H1 (cell line): ENCODE data around the gene DSTYK. TPM values are rescaled to one million over a fixed set of nuclear protein-coding genes. Genes with fewer than 3 reads are reported as not detected.

Source experiments
- CTCF ChIA-PET: fragments of 300-600 bp; sonication (Branson Sonifier 250); formaldehyde crosslinking; loops from one replicate; lab custom pipeline; 2021; ENCODE audit not compliant: partially characterized antibody; lab: Charles Lee
- POLR2A ChIA-PET: fragments of 300-600 bp; sonication (Branson Sonifier 250); formaldehyde crosslinking; loops from one replicate; lab custom pipeline; 2021; ENCODE audit warnings: inconsistent platforms; ENCODE audit not compliant: partially characterized antibody; lab: Charles Lee
- DNase-seq, 2 experiments: peaks; one replicate each; pipeline versions ENCODE4 v3.0.0 to v3.0.0-alpha.2; 2010 to 2022; ENCODE audit warnings: low spot score in 2 of 2, low read depth in 1 of 2, mixed read lengths in 1 of 2
- FAIRE-seq: peaks from 2 replicates; lab custom pipeline; 2011; peaks lifted over from hg19 to GRCh38; lab: Jason Lieb, UNC
- H2AFZ ChIP-seq: 2 replicates; pipeline ENCODE4 v1.8.1; 2012; ENCODE audit warnings: low read length, inconsistent platforms
- H2AK5ac ChIP-seq: 2 replicates; pipeline ENCODE4 v1.6.1; 2013; ENCODE audit warnings: low read depth, low read length
- H2BK120ac ChIP-seq: replicated peaks from 2 replicates; pipeline ENCODE3; 2013; ENCODE audit warnings: low read depth, low read length, inconsistent platforms
- H2BK12ac ChIP-seq: 2 replicates; pipeline ENCODE4 v1.6.1; 2013; ENCODE audit warnings: low read depth, low read length
- H2BK15ac ChIP-seq: 2 replicates; pipeline ENCODE4 v1.6.1; 2013; ENCODE audit warnings: low read length
- H2BK20ac ChIP-seq: 2 replicates; pipeline ENCODE4 v1.6.1; 2013; ENCODE audit warnings: low read length
- H2BK5ac ChIP-seq: 2 replicates; pipeline ENCODE4 v1.6.1; 2013; ENCODE audit warnings: low read depth, low read length
- H3K14ac ChIP-seq: 2 replicates; pipeline ENCODE4 v1.6.1; 2013; ENCODE audit warnings: inconsistent platforms; ENCODE audit not compliant: insufficient read length
- H3K18ac ChIP-seq: 2 replicates; pipeline ENCODE4 v1.6.1; 2013; ENCODE audit warnings: low read length; ENCODE audit errors: extremely low read depth
- H3K23ac ChIP-seq: 2 replicates; pipeline ENCODE4 v1.6.1; 2013; ENCODE audit warnings: inconsistent platforms; ENCODE audit not compliant: insufficient read length
- H3K23me2 ChIP-seq: 2 replicates; pipeline ENCODE4 v1.6.1; 2013; ENCODE audit warnings: low read depth, low read length
- H3K27ac ChIP-seq: 2 replicates; pipeline ENCODE4 v1.6.1; 2011; ENCODE audit warnings: low read depth, low read length, inconsistent platforms
- H3K27me3 ChIP-seq, 4 experiments: replicated peaks in 1 of 4; 1 replicate in 1 of 4; 2 replicates in 3 of 4; pipeline versions ENCODE4 v1.6.1 to v1.8.1; 2011 to 2013; ENCODE audit warnings: low read length in 3 of 4, mild to moderate bottlenecking in 3 of 4, inconsistent platforms in 2 of 4, mixed read lengths in 2 of 4, moderate library complexity in 1 of 4; ENCODE audit not compliant: control insufficient read depth in 3 of 4, insufficient read depth in 3 of 4; ENCODE audit errors: extremely low read depth in 1 of 4
- H3K36me3 ChIP-seq, 4 experiments: 2 replicates each; pipeline versions ENCODE4 v1.6.1 to v1.8.1; 2011 to 2013; ENCODE audit warnings: mild to moderate bottlenecking in 4 of 4, low read length in 3 of 4, moderate library complexity in 2 of 4, control low read depth in 1 of 4, inconsistent platforms in 1 of 4; ENCODE audit not compliant: insufficient read depth in 4 of 4, control insufficient read depth in 2 of 4
- H3K4ac ChIP-seq: replicated peaks from 2 replicates; pipeline ENCODE3; 2013; ENCODE audit warnings: low read length, low read depth, mixed read lengths, inconsistent platforms; ENCODE audit not compliant: insufficient read length
- H3K4me1 ChIP-seq, 4 experiments: replicated peaks in 1 of 4; 1 replicate in 1 of 4; 2 replicates in 3 of 4; pipeline versions ENCODE4 v1.6.1 to v1.8.1; 2011 to 2013; ENCODE audit warnings: low read length in 3 of 4, inconsistent platforms in 2 of 4, mixed read lengths in 1 of 4; ENCODE audit not compliant: insufficient read depth in 4 of 4, control insufficient read depth in 3 of 4
- H3K4me2 ChIP-seq, 2 experiments: 2 replicates each; pipeline versions ENCODE4 v1.6.1 to v1.8.1; 2011 to 2013; ENCODE audit warnings: low read depth in 2 of 2, low read length in 2 of 2, control low read depth in 1 of 2, inconsistent platforms in 1 of 2, mild to moderate bottlenecking in 1 of 2; ENCODE audit not compliant: insufficient read depth in 1 of 2
- H3K4me3 ChIP-seq, 4 experiments: fragments of 200-600, 300-600 bp in 1 of 4; sonication (generic), shearing (Covaris generic), sonication (Bioruptor Twin) in 1 of 4; 2 replicates each; pipeline versions ENCODE4 v1.5.1 to v1.8.1; 2011 to 2016; ENCODE audit warnings: low read length in 4 of 4, low read depth in 3 of 4, control low read depth in 2 of 4, inconsistent platforms in 2 of 4, mild to moderate bottlenecking in 2 of 4, mixed read lengths in 1 of 4, moderate library complexity in 1 of 4; ENCODE audit not compliant: insufficient read depth in 2 of 4; ENCODE audit errors: extremely low read depth in 1 of 4
- H3K56ac ChIP-seq: replicated peaks from 2 replicates; pipeline ENCODE3; 2013; ENCODE audit warnings: low read depth, mild to moderate bottlenecking, mixed read lengths, low read length, inconsistent platforms; ENCODE audit not compliant: insufficient read length
- H3K79me1 ChIP-seq: 2 replicates; pipeline ENCODE4 v1.6.1; 2013; ENCODE audit warnings: low read depth, low read length, control low read depth
- H3K79me2 ChIP-seq, 2 experiments: 2 replicates each; pipeline versions ENCODE4 v1.6.1 to v1.8.1; 2012 to 2013; ENCODE audit warnings: low read length in 2 of 2, mild to moderate bottlenecking in 2 of 2, inconsistent platforms in 1 of 2; ENCODE audit not compliant: insufficient read depth in 2 of 2, control insufficient read depth in 1 of 2
- H3K9ac ChIP-seq, 4 experiments: replicated peaks in 1 of 4; 1 replicate in 1 of 4; 2 replicates in 3 of 4; pipeline versions ENCODE4 v1.6.1 to v1.8.1; 2011 to 2013; ENCODE audit warnings: low read depth in 3 of 4, low read length in 3 of 4, control low read depth in 2 of 4, mild to moderate bottlenecking in 2 of 4, moderate library complexity in 2 of 4, inconsistent platforms in 1 of 4; ENCODE audit errors: extremely low read depth in 1 of 4
- H3K9me3 ChIP-seq, 2 experiments: 2 replicates each; pipeline versions ENCODE4 v1.6.1 to v1.8.1; 2012 to 2013; ENCODE audit warnings: mild to moderate bottlenecking in 2 of 2, moderate library complexity in 2 of 2, control low read depth in 1 of 2, inconsistent platforms in 1 of 2, low read depth in 1 of 2, low read length in 1 of 2, mixed read lengths in 1 of 2; ENCODE audit not compliant: insufficient read depth in 2 of 2
- H4K20me1 ChIP-seq, 2 experiments: replicated peaks in 1 of 2; 2 replicates each; pipeline versions ENCODE3 to v1.8.1; 2011 to 2013; ENCODE audit warnings: inconsistent platforms in 2 of 2, low read length in 2 of 2, mild to moderate bottlenecking in 1 of 2; ENCODE audit not compliant: insufficient read depth in 2 of 2, control insufficient read depth in 1 of 2
- H4K5ac ChIP-seq: 2 replicates; pipeline ENCODE4 v1.6.1; 2013; ENCODE audit warnings: low read length, low read depth, mixed read lengths, inconsistent platforms; ENCODE audit not compliant: insufficient read length
- H4K8ac ChIP-seq: 2 replicates; pipeline ENCODE4 v1.8.0; 2013; ENCODE audit warnings: mild to moderate bottlenecking, moderate library complexity, low read length, inconsistent platforms; ENCODE audit not compliant: insufficient read depth; ENCODE audit errors: extremely low read depth
- H4K91ac ChIP-seq: replicated peaks from 2 replicates; pipeline ENCODE3; 2013; ENCODE audit warnings: low read length, mixed read lengths, inconsistent platforms; ENCODE audit not compliant: insufficient read length
- BACH1 ChIP-seq: IDR thresholded peaks from 2 replicates; pipeline ENCODE4 v1.6.1; 2012; ENCODE audit warnings: low read length, improper control_type of control experiment
- CHD2 ChIP-seq: IDR thresholded peaks from 2 replicates; pipeline ENCODE4 v1.6.1; 2012; ENCODE audit warnings: low read length, improper control_type of control experiment
- CREB1 ChIP-seq: IDR thresholded peaks from 2 replicates; pipeline ENCODE4 v1.6.1; 2012; ENCODE audit warnings: inconsistent platforms
- SRF ChIP-seq: IDR thresholded peaks from 2 replicates; pipeline ENCODE4 v1.6.1; 2011; ENCODE audit warnings: mild to moderate bottlenecking, low read depth, low read length, moderate library complexity
- ZNF274 ChIP-seq: IDR thresholded peaks from 2 replicates; pipeline ENCODE4 v1.7.0; 2012; ENCODE audit warnings: low read length, borderline replicate concordance; ENCODE audit errors: extremely low read depth
- WGBS, 2 experiments: shearing (Covaris generic) in 1 of 2; methylation state at CpG; one replicate each; pipeline versions ENCODE4 v1.1.6 to v1.1.7; 2013 to 2015; ENCODE audit warnings: low lambda C conversion rate in 2 of 2, mixed read lengths in 2 of 2, inconsistent platforms in 1 of 2, low coverage in 1 of 2, missing lambda C conversion rate in 1 of 2; ENCODE audit not compliant: insufficient replicate concordance in 2 of 2, insufficient coverage in 1 of 2, insufficient read length in 1 of 2; ENCODE audit errors: extremely low coverage in 1 of 2, missing lambda C conversion rate in 1 of 2; 5-methylcytosine and 5-hydroxymethylcytosine counted together
- polyA plus RNA-seq, 7 experiments: library from polyadenylated mRNA; depleted of rRNA in 3 of 7; stranded (reverse) in 5 of 7; unstranded in 2 of 7; fragments of >200 nt in 5 of 7; fragments of 200-250 nt in 2 of 7; gene quantifications; 1 replicate in 5 of 7; 2 replicates in 1 of 7; 4 replicates in 1 of 7; pipeline versions ENCODE4 v1.2.1 to v1.2.3, GENCODE V29; 2011 to 2013; ENCODE audit warnings: missing spikeins in 2 of 7, mixed read lengths in 2 of 7
- total RNA-seq: library from RNA; stranded (reverse); fragmentation: NEBNext Ultra II Directional; extraction: Animal tissue kit (Norgen Biotek cat#: 25700); gene quantifications from 2 replicates; pipeline ENCODE4 v1.2.1, GENCODE V29; 2021
- TF ChIP-seq, protein P1 (sequence below), 3 experiments: IDR thresholded peaks; 1 replicate in 2 of 3; 2 replicates in 1 of 3; pipeline versions ENCODE4 v1.5.1 to v1.6.1; 2011; ENCODE audit warnings: low read length in 3 of 3, mild to moderate bottlenecking in 3 of 3, inconsistent platforms in 2 of 3, low read depth in 1 of 3, moderate library complexity in 1 of 3; ENCODE audit not compliant: insufficient read depth in 1 of 3; ENCODE audit errors: control extremely low read depth in 1 of 3

DSTYK gene
- total and polyA plus RNA-seq, 2 of the 8 experiments (the other 6 are each of a cell fraction or from before 2014, with no cell fraction given): 2.7 to 8.5 TPM

DNA sequence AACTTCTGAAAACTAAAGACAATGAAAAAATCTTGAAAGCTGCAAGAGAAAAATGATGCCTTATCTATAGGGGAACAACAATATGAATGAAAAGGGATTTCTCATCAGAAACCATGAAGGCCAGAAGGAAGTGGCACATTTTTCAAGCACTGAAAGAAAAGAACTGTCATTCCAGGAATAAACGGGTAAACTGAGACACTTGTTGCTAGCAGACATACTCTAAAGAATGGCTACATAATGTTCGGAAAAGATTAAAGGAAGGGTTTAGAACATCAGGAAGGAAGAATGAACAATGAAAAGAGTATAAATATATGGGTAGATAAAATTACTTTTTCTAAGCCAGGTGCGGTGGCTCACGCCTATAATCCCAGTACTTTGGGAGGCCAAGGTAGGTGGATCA is 104.2 kb downstream of the DSTYK start:
- TF ChIP-seq ZNF274 (no peak), CHD2 (no peak), SRF (no peak), CREB1 (no peak), BACH1 (no peak)
- TF ChIP-seq, protein P1, sequence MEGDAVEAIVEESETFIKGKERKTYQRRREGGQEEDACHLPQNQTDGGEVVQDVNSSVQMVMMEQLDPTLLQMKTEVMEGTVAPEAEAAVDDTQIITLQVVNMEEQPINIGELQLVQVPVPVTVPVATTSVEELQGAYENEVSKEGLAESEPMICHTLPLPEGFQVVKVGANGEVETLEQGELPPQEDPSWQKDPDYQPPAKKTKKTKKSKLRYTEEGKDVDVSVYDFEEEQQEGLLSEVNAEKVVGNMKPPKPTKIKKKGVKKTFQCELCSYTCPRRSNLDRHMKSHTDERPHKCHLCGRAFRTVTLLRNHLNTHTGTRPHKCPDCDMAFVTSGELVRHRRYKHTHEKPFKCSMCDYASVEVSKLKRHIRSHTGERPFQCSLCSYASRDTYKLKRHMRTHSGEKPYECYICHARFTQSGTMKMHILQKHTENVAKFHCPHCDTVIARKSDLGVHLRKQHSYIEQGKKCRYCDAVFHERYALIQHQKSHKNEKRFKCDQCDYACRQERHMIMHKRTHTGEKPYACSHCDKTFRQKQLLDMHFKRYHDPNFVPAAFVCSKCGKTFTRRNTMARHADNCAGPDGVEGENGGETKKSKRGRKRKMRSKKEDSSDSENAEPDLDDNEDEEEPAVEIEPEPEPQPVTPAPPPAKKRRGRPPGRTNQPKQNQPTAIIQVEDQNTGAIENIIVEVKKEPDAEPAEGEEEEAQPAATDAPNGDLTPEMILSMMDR (IDR thresholded peaks at IDR 0.05; ENCODE audit: control extremely low read depth in 1 of 3, insufficient read depth in 1 of 3, low read depth in 1 of 3, low read length in 3 of 3): no peak
- 90% methylated on average over 4 of the region's 4 CpGs; no CpG with 5 or more reads in 1 of the 2 experiments for WGBS, 2 experiments
- no peak overlapping the region for H2BK15ac ChIP-seq
- no peaks in the 10 kb centered on the region for H3K27me3 ChIP-seq
- no peaks in the 10 kb centered on the region; the same call in 1 of the 2 replicates for H3K79me1 ChIP-seq
- CTCF ChIA-PET: interaction anchor here (0.7 to 3.2 kb wide), 3 partner anchors 10 to 1662 kb away, joined by 3 to 16 read pairs (median 4); no protein-coding TSS in a partner anchor
- H2BK5ac ChIP-seq: no peak overlapping the region
- no peaks in the 10 kb centered on the region for H3K9me3 ChIP-seq
- 0 out of 4 replicates have a peak, but pooled peaks cover 2% of the 10 kb centered on the region in 2 experiments for H3K79me2 ChIP-seq
- H4K91ac ChIP-seq: no peak overlapping the region
- FAIRE-seq (no peak), DNase-seq (no peak)
- H3K4me1 ChIP-seq: no peaks in the 10 kb centered on the region; a peak in 1 of 7 replicates
- H3K9ac ChIP-seq: no peak overlapping the region
- H3K23me2 ChIP-seq: no peaks in the 10 kb centered on the region
- H3K23ac ChIP-seq: no peak overlapping the region
- no peak overlapping the region for H3K56ac ChIP-seq
- H2BK120ac ChIP-seq: no peak overlapping the region
- H4K5ac ChIP-seq: no peak overlapping the region
- H3K36me3 ChIP-seq: peaks cover 8 to 32% (median 20%) of the 10 kb centered on the region in 4 experiments
- no peak overlapping the region for H3K14ac ChIP-seq
- no peak overlapping the region for H3K18ac ChIP-seq
- no peak overlapping the region for H2BK20ac ChIP-seq
- H4K20me1 ChIP-seq: peaks cover 0 to 1% of the 10 kb centered on the region in 2 experiments
- POLR2A ChIA-PET: no interaction called here
- H2AFZ ChIP-seq: no peak overlapping the region
- no peak overlapping the region for H4K8ac ChIP-seq
- no peak overlapping the region for H2AK5ac ChIP-seq
- H3K4me3 ChIP-seq: no peak overlapping the region
- no peak overlapping the region for H2BK12ac ChIP-seq
- H3K27ac ChIP-seq: no peak overlapping the region
- H3K4me2 ChIP-seq: no peak overlapping the region
- H3K4ac ChIP-seq: no peak overlapping the region
